GM18505 (cell line): ENCODE data around the gene SORCS1.

Experiments
- ATAC-seq: cut with Tn5 transposase; IDR thresholded peaks from one replicate; pipeline ENCODE4 v1.9.1; 2021; ENCODE audit not compliant: unreplicated experiment
- POLR2A ChIP-seq: IDR thresholded peaks from 4 replicates; pipeline ENCODE4 v1.6.1; 2011; ENCODE audit warnings: borderline replicate concordance; ENCODE audit not compliant: insufficient read depth, insufficient read length; ENCODE audit errors: extremely low read depth

SORCS1 gene

DNA sequence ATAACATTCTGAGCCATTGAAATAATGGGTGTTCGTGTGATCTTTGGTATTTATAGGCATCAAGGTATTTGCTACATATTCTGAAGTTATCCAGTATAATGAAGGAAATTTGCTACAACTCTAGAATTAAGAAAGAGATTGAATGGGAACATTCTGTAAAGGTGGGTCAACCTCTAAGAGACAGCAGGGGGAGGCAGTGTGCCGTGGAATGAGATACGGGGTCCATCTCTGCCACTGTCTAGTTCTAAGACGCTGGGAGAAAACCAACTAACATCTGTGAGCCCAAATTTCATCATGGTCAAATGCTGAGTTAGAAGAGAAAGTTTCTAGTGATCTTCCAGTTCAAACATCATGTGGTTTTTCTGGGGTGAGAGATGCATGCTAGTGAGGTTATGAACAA lies 368.9 kb downstream of the SORCS1 start:
- ATAC-seq: peak; percentile 79
- TF ChIP-seq POLR2A: no peak

DNA sequence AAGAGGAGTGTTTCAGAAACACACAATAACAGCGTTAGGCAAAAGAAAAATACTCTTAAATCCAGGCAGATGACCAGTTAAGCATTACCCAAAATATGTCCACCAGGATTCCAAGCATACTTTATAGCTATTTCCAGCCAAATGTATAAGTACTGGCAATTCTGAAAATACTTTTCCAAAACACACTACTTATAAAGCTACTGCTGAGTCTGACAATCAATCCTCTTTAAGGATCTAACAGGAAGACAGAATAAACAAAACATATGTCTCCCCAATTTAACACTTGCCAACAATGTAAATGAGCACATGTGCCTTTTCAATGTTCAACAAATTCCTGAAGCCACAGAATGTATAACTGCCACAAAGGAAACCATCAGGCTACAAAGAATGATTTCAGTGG lies 370.9 kb downstream of the SORCS1 start:
- no peak for ATAC-seq
- TF ChIP-seq POLR2A: no peak

DNA sequence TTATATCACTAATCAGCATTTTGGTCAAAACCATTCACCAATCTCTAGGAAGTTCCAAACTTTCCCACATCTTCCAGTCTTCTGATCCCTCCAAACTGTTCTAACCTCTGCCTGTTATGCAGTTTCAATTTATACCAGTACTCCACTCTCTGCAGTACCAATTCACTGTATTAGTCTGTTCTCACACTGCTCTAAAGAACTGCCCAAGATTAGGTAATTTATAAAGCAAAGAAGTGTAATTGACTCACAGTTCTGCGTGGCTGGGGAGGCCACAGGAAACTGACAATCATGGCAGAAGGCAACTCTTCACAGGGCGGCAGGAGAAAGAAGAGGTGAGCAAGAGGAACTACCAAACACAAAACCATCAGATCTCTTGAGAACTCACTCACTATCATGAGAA lies 374.9 kb downstream of the SORCS1 start:
- ATAC-seq: no peak
- TF ChIP-seq POLR2A: no peak

DNA sequence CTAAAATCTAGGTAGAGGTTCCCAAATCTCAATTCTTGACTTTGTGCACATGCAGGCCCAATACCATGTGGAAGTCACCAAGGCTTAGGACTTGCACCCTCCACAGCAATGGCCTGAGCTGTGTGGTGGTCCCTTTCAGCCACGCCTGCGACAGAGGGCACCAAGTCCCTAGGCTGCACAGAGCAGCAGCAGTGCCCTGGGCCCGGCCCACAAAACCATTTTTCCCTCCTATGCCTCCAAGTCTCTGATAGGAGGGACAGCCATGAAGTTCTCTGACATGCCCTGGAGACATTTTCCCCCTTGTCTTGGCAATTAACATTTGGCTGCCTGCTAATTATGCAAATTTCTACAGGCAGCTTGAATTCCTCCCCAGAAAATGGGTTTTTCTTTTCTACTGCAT lies 375.5 kb downstream of the SORCS1 start:
- no peak for ATAC-seq
- no peak for TF ChIP-seq POLR2A

DNA sequence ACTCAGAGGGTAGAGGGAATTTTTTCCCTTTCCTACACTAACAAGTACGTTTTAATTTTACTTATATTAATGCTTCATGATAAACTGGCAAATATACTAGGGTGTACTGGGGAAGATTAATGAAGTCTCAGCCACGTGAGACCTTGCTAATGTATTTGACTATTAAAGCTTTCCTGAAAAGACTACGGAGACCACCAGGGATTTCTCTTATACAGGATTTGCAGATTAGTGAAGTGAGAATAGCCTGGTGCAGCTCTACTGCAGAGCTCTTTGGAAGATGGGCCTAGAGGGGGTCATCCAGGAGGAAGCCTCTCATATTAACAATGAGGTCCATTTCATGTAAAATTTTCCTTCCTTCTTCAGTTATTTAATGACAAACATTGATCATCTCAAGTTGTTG lies 379.0 kb downstream of the SORCS1 start:
- no peak for ATAC-seq
- TF ChIP-seq POLR2A: no peak

DNA sequence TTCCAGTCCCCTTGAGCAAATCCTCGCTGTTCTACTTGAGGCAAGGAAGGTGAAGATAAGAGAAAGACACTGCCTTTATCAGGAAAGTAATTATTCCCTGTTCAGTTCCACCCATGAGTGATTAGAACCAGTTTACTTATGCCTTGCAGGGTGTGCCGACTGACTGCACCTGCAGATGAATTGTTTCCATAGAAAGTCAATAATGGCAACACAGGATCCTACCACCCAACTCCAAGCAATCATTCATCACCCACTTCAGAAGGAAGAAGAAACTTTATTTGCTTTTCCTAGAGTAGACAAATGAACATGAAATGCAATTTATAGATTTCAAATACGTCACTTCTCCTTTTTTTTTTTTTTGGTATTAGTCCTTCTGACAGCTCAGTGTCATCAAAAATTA lies 383.9 kb downstream of the SORCS1 start:
- no peak for TF ChIP-seq POLR2A
- no peak for ATAC-seq

DNA sequence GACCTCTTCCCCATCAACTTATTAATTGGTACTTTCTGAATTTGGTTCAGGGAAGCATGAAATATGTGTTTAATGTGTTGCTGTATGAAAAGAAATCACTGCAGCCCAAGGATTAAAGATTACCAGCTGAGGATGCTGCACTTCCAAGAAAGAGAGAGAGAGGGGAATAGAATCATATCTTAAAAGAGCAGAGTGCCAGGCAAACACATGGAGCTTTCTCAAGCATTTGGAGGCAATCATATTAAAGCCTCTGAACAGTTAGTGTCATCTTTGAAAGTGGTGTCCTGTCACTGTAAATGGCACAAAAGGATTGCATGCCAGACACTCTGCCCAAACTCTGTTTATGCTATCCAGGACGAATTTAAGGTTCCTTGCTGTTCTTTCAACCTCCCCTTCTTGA lies 386.7 kb downstream of the SORCS1 start:
- no peak for ATAC-seq
- no peak for TF ChIP-seq POLR2A

DNA sequence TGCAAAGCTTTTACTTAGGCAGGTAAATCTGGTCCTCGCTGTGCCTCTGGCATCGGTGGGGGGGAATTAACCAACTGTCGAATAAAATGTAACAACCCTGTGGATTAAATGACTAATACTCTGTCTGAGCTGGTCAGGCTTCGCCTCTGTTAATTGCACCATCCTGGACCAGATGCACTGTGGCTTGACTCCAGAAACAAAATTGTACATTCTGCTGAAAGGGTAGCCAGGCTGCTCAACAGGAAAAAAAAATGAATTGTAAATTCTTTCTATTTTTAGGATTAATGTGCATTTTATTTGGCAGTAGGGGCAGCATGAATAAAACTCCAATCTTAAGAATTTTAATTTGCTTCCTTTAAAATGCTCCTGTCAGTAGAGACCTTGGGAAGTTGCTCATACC lies 389.4 kb downstream of the SORCS1 start:
- ATAC-seq: no peak
- TF ChIP-seq POLR2A: no peak

DNA sequence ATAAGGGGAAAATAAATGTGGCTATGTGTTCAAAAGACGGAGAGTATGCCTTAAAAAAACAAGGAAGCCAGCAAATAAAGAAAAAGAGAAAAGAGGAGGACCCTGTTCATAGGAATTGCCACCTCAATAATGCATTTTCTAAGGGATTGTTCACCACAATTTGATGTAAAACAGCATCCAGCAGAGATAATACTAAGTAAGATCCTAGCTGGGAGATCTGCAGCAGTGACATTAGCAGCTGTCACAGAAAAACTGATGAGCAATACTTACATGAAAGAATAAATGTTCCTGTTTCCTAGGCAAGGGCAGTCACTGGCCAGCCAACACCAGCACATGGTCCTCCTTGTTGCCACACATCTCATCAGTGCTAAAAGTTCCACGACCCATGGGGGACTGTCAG lies 391.5 kb downstream of the SORCS1 start:
- TF ChIP-seq POLR2A: no peak
- ATAC-seq: no peak

DNA sequence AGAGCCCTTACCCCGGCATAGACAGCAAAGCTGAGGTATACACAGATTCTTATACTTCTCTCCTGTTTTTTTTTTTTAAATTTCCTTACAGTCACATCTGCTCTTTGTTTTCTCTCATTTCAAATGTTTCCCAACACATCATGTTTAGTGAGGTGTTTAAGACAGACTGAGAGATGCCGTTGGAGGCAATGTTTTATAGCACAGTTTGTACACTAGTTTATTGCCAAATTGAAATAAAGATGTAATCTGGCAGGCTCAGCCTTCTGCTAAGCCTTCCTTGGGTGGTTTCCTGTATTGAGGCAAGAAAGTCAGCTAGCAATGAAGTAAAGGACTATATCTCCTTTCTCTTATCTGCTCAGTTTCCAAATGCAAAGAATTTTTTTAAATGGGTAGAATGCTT lies 393.4 kb downstream of the SORCS1 start:
- ATAC-seq: no peak
- TF ChIP-seq POLR2A: no peak

DNA sequence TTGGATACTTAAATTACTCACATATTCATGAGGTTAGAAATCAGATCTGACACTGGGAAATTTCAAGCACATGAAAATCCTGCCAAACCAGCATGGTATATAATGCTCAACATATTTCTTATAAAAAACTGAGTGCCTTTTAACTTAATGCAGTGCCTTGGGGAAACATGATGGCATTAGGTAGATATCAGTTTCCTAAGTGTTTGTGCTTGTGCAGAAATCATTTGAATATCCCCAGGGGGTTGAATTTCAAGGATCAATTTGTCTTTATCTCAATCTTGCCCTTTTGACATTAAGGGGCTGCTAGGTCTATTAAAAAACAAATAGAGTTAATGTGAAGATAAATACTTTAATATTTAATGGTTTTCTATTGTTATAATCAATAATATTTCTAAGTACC lies 396.3 kb downstream of the SORCS1 start:
- TF ChIP-seq POLR2A: no peak
- no peak for ATAC-seq

DNA sequence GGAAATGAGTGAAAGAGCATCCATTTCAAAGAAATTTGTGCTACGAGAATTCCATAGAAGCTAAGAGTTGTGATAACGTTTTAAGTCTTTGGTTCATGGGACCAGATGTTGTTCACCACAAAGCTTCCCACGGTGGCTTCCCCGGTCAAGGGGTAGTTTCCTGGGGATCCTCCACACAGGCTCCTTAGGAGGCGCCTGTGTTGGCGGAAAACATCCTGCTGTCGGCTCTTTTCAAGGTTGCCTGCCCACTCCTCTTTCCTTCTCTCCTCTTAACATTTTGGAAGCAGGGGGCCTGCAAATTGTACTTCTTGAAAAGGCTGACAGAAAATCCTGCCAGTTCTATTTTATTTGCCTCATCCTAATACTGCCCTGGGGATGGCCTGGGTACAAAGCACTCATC lies 398.6 kb downstream of the SORCS1 start:
- ATAC-seq: no peak
- TF ChIP-seq POLR2A: no peak

DNA sequence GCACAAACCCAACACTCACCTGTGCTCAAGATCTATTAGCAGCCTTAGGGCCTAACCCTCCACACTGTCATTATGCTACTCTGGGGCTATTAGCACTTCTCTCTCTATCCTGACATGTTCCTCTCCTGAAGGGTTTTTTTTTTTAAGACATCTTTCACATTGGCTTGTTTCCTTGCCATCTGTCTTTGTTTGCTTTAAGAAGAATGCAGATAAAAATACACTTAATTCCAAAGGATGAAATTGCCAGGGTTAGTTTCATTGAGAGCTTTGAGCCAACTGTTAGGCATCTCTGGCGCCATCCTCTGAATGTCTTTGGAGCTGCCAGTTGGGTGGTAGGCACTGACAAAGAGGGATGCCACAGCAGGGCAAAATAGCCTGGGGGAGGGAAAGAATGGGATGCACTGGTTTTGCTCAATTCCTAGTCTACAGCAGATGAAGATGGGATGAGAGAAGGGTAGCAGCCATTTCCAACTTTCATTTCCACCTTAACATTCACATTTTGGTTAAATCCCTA lies 399.2 kb downstream of the SORCS1 start:
- no peak for ATAC-seq
- no peak for TF ChIP-seq POLR2A

DNA sequence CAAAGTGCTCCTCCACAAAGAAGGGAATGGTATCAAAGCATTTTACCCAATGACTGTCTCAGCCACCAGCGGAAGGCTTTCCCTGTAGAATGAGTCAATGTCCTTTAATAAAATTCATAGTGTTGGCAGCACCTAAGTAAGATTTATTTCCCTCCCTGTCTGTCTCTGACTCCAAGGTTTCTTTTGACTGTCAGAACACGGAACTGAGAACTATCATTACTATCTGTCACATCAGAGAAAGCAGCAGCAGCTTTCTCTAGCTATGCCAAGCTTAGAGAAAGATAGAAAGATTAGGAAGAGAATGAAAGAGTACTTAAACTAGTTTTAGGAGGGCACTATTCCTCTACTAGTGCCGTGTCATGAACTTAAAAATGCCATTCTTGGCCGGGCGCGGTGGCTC lies 400.1 kb downstream of the SORCS1 start:
- no peak for TF ChIP-seq POLR2A
- no peak for ATAC-seq

DNA sequence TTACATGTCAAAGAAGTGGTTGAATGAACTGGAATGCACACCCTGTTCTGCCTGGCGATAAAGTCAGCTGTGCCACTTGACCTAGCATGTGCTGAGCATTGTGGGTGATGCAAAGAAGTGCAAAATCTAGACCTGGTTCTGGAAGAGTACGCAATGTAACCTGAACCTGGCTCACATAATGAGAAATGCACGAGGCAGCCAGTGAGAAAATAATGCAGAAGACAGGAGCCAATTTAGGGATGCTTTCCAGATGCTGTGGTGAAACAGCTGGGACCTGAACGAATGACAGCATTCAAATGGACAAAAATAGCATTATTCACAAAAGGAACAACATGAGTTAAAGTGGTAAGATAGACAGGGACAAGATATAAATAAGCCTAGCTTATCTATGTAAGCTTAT lies 402.6 kb downstream of the SORCS1 start:
- no peak for ATAC-seq
- no peak for TF ChIP-seq POLR2A
